Measurements from ENCODE around the gene NAA35. TPM values are rescaled to one million over a fixed set of nuclear protein-coding genes. Genes with fewer than 3 reads are reported as not detected.

The NAA35 gene
- total RNA-seq, 1 donor from 2014 or later, result 33.0 TPM

- no peaks in the 10 kb centered on the region for H3K27me3 Mint-ChIP-seq (ENCODE audit: unreplicated experiment)
- TF ChIP-seq CTCF (IDR thresholded peaks at IDR 0.05; ENCODE audit: partially characterized antibody, unreplicated experiment), result no peak
- no peak for DNase-seq
- no peak overlapping the region for H3K27ac Mint-ChIP-seq (ENCODE audit: unreplicated experiment)
- no peaks in the 10 kb centered on the region for H3K36me3 Mint-ChIP-seq (ENCODE audit: unreplicated experiment)
- no peak overlapping the region for H3K4me3 Mint-ChIP-seq (ENCODE audit: unreplicated experiment)
- H3K4me1 Mint-ChIP-seq (ENCODE audit: low read depth, unreplicated experiment), result peaks cover 17% of the 10 kb centered on the region
- peaks cover 1% of the 10 kb centered on the region for H3K9me3 Mint-ChIP-seq (ENCODE audit: unreplicated experiment)
Measured at GRCh38 chr9:85978496-85978895, 37.5 kb downstream of the NAA35 start.

GRCh38 chr9:85981369-85981768, 40.4 kb downstream of the NAA35 start:
- peaks cover 11% of the 10 kb centered on the region for H3K36me3 Mint-ChIP-seq (ENCODE audit: unreplicated experiment)
- H3K27me3 Mint-ChIP-seq (ENCODE audit: unreplicated experiment), result no peaks in the 10 kb centered on the region
- DNase-seq, result no peak

GRCh38 chr9:85984457-85984856, 43.5 kb downstream of the NAA35 start:
- peaks cover 4% of the 10 kb centered on the region for H3K9me3 Mint-ChIP-seq (ENCODE audit: unreplicated experiment)
- H3K4me1 Mint-ChIP-seq (ENCODE audit: low read depth, unreplicated experiment), result peaks cover 20% of the 10 kb centered on the region
- no peak overlapping the region for H3K4me3 Mint-ChIP-seq (ENCODE audit: unreplicated experiment)
- TF ChIP-seq CTCF (IDR thresholded peaks at IDR 0.05; ENCODE audit: partially characterized antibody, unreplicated experiment), result no peak
- no peak overlapping the region for H3K27ac Mint-ChIP-seq (ENCODE audit: unreplicated experiment)
- H3K36me3 Mint-ChIP-seq (ENCODE audit: unreplicated experiment), result peaks cover 11% of the 10 kb centered on the region
- DNase-seq, result no peak
- no peaks in the 10 kb centered on the region for H3K27me3 Mint-ChIP-seq (ENCODE audit: unreplicated experiment)

More at GRCh38 chr9:85981369-85981768, 40.4 kb downstream of the NAA35 start:
- no peak for TF ChIP-seq CTCF (IDR thresholded peaks at IDR 0.05; ENCODE audit: partially characterized antibody, unreplicated experiment)
- peaks cover 19% of the 10 kb centered on the region for H3K4me1 Mint-ChIP-seq (ENCODE audit: low read depth, unreplicated experiment)
- H3K9me3 Mint-ChIP-seq (ENCODE audit: unreplicated experiment), result peaks cover 1% of the 10 kb centered on the region
- H3K4me3 Mint-ChIP-seq (ENCODE audit: unreplicated experiment), result no peak overlapping the region
- no peak overlapping the region for H3K27ac Mint-ChIP-seq (ENCODE audit: unreplicated experiment)

- Mint-ChIP-seq H3K4me1 (ENCODE audit: low read depth, unreplicated experiment) (peaks cover 21% of the 10 kb centered on the region), H3K4me3 (ENCODE audit: unreplicated experiment) (no peak overlapping the region), H3K9me3 (ENCODE audit: unreplicated experiment) (peaks cover 3% of the 10 kb centered on the region), H3K27me3 (ENCODE audit: unreplicated experiment) (peaks cover 2% of the 10 kb centered on the region), H3K27ac (ENCODE audit: unreplicated experiment) (no peak overlapping the region), H3K36me3 (ENCODE audit: unreplicated experiment) (peaks cover 15% of the 10 kb centered on the region)
- TF ChIP-seq CTCF (IDR thresholded peaks at IDR 0.05; ENCODE audit: partially characterized antibody, unreplicated experiment), result no peak
- DNase-seq, result no peak
Measured at GRCh38 chr9:85987236-85987635, 46.3 kb downstream of the NAA35 start.

GRCh38 chr9:85994191-85994590, 53.2 kb downstream of the NAA35 start:
- TF ChIP-seq CTCF (IDR thresholded peaks at IDR 0.05; ENCODE audit: partially characterized antibody, unreplicated experiment), result no peak

More at GRCh38 chr9:85994191-85994590, 53.2 kb downstream of the NAA35 start:
- Mint-ChIP-seq H3K9me3 (ENCODE audit: unreplicated experiment) (no peaks in the 10 kb centered on the region), H3K36me3 (ENCODE audit: unreplicated experiment) (peaks cover 4% of the 10 kb centered on the region), H3K27me3 (ENCODE audit: unreplicated experiment) (peaks cover 2% of the 10 kb centered on the region), H3K4me3 (ENCODE audit: unreplicated experiment) (no peak overlapping the region), H3K4me1 (ENCODE audit: low read depth, unreplicated experiment) (peaks cover 8% of the 10 kb centered on the region), H3K27ac (ENCODE audit: unreplicated experiment) (no peak overlapping the region)
- DNase-seq, result no peak
